ENCODE results near the gene TARP.
"Not testable (repeated sequence)": the region's sequence is repeated elsewhere in the genome, so short reads cannot be mapped to it uniquely, and the experiment has no call there.

The TARP gene

DNA sequence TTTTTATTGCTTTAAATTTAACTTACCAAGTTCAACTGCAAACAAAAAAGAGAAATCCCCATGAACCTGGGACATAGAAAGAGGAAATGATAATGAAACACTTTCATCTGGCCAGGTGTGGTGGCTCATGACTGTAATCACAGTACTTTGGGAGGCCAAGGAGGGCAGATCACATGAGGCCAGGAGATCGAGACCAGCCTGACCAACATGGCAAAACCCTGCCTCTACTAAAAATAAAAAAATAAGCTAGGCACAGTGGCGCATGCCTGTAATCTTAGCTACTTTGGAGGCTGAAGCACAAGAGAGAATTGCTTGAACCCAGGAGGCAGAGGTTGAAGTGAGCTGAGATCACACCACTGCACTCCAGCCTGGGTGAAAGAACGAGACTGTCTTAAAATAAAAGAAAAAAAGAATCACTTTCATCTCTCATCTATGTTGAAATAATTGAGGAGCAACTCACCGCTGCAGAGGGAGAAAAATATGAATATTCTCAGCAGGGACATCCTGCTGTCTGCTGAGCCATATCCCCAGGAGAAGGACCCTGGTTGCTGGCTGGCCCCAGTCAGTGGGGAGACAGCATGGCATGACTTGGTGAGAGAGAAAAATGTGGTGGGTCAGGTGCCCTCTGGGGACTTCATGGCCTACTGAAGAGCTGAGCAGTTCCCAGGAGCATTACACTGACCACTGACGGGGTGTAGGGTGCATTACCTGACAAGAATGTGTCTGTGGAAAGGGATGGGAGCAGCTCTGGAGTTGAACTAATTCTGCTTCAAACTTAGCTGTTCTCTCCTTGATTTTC, 22.8 kb upstream of the TARP start:
- DNase-seq (ENCODE audit: low read depth): no peak

DNA sequence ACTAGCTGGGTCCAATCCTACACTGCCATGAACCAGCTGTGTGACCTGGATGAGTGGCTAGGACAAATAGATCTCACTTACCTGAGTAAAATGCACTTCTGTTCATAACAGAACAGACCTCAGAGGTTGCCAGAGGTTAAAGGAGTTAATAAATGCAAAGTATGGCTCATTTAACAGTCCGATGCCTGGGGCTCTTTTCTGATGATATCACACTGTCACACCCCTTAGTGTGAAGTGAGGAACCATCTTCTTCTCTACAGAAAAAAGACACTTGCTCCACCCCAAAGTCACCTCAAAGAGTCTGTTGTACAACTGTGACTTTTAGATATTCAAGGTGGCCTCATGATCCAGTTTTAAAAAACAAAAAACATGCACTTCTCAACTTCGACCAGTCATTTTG, 21.5 kb upstream of the TARP start:
- no peak for DNase-seq (ENCODE audit: low read depth)

GRCh38 chr7:38292442-38292841, 19.0 kb upstream of the TARP start:
- DNase-seq (ENCODE audit: low read depth): no peak

DNA sequence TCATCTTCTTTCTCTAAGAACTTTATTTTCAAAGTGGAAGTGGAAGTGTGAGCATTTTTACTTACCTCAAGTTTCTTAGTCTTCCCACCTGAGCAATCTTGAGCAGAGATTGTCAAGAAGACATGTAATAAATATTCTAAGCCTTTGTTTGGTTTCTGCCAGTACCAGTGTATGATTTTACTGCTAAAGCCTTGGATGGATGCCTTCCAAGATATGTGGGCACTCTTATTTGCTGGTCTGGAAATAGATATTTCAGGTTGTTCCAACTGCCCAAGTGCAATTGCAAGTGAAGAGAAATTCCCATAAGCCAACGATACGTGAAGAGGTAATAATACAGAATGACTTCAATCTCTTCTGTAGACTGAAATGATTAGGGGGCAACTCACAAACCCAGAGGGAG, 18.2 kb upstream of the TARP start:
- DNase-seq (ENCODE audit: low read depth): no peak

DNA sequence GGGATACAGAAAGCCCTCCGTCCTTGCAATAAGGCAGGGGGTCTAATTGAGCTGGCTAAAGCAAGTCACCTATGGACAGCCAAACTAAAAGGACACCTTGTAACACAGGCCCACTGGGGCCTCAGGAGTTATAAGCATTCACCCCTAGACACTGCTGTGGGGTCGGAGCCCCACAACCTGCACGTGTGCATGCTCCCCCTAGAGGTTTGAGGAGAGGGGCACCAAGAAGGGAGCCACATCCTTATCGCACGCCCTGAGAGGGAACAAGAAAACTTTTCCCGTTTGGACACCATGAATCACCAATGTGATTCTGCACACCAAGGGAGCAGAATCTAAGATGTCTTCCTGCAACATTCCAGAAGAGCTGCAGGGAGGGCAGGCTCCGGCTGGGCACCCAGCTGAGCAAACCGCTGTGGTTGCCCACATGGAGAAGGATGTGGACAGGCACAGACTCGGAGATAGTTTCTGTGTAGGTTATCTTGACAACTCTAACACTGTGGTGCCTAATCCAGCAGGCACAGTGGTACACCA, 17.7 kb upstream of the TARP start:
- no peak for DNase-seq (ENCODE audit: low read depth)

GRCh38 chr7:38284553-38284952, 11.1 kb upstream of the TARP start:
- DNase-seq (ENCODE audit: low read depth): no peak

DNA sequence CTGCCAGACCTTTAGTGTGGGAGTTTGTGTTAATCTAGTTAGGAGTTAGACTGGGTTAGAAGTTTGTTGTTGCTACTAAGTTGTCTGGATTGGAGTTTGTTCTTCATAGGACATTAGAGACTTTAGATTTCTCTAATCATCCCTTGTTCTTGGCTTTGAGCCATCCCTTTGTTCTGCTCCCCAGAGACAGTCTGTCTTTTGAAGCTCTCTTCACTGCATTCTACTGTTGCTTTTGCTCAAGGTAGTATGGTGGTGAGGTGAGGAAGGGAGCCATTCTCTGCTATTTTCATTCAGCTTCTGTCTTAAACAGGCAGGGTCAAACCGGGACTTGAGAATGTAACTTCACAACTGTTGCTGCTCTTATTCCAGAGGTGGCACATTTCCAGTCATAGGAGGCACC, 10.4 kb upstream of the TARP start:
- no peak for DNase-seq (ENCODE audit: low read depth)

DNA sequence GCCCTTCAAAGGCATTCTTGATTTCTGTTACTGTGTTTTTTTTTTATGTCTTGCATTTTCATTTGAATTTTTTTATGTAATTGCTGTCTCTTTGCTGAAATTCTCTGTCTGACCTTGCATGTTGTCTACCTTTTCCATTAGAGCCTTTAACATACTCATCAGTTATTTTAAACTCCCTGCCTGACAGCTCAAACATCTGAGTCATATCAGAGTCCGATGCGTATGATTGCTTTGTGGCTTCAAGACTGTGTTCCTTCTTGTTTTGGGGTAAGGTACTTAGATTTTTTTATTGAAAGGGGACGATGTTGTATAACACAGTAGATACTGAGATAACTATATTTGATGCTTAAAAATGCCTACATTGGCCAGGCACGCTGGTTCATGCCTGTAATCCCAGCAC, 9.7 kb upstream of the TARP start:
- DNase-seq (ENCODE audit: low read depth): no peak

DNA sequence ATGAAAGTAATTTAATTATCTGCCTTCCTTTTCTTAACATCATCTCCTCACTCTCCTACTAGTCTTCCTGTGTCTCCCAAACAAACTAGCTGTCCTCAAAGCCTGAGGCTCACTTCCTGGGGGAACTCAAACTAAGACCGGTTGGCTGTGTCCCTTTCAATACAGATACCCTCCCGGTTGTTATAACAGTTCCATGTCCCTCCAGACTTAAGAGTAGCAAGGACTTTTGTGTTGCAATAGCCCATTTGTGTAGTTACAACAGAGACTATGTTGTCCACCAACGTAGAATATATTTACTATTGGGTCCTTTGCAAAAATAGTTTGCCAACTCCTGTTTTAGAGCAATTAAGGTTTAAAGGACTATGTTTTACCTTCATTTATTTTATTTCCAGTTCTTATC, 8.6 kb upstream of the TARP start:
- DNase-seq (ENCODE audit: low read depth): no peak

GRCh38 chr7:38281266-38281665, 7.8 kb upstream of the TARP start:
- no peak for DNase-seq (ENCODE audit: low read depth)

- DNase-seq (ENCODE audit: low read depth): no peak
These were observed 7.3 kb upstream of the TARP start for GRCh38 chr7:38280707-38281106.

- no peak for DNase-seq (ENCODE audit: low read depth)
These were observed 6.6 kb upstream of the TARP start for GRCh38 chr7:38280000-38280399.

- DNase-seq (ENCODE audit: low read depth): no peak
These were observed 2.9 kb upstream of the TARP start for GRCh38 chr7:38276096-38276877.

GRCh38 chr7:38274927-38275620, 1.6 kb upstream of the TARP start:
- DNase-seq (ENCODE audit: low read depth): no peak

- DNase-seq (ENCODE audit: low read depth): no peak
These were observed 1.1 kb upstream of the TARP start for GRCh38 chr7:38274486-38274885.

DNA sequence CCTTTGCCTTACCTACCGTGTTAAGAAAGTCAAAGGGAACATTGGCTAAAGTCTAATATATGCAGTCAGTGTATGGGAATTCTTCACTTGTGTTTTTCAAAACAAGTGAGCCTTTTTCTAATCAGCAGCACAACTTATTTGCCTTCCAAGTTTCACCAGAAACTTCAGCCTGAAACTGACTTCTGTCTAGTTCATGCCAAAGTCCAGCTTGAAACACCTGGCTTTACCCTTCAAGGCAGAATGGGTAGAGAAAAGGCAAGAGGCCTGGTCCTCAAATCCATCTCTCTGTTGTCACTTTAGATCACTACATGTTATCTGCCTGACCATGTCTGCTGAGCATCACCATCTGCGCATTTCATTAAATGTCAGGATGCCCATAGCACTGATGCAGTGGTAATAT, 3.0 kb downstream of the TARP start:
- not testable (repeated sequence) for DNase-seq (ENCODE audit: low read depth)

GRCh38 chr7:38269704-38270346, 3.6 kb downstream of the TARP start:
- not testable (repeated sequence) for DNase-seq (ENCODE audit: low read depth)

DNA sequence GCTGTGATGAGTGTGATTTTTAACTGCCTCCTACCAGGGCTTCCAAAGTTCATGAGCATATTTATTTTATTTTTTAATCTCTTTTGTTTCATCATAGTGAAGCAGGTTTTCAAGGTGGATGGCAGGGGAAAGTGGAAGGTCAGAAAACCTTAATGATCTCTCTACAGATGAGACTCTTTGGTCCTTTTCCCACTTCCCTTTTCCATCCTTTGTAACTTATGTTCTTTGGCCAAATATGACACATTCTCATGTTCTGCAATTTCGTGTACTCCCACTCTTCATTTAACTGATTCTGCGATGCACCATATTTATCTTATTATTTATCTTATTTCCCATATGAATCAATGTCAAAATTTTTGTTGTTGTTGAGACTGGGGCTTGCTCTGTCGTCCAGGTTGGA, 7.5 kb downstream of the TARP start:
- DNase-seq (ENCODE audit: low read depth): not testable (repeated sequence)

- DNase-seq (ENCODE audit: low read depth): not testable (repeated sequence)
These were observed 8.8 kb downstream of the TARP start for GRCh38 chr7:38264602-38265001.

GRCh38 chr7:38263274-38263673, 10.2 kb downstream of the TARP start:
- not testable (repeated sequence) for DNase-seq (ENCODE audit: low read depth)

GRCh38 chr7:38262545-38262944, 10.9 kb downstream of the TARP start:
- no peak for DNase-seq (ENCODE audit: low read depth)

DNA sequence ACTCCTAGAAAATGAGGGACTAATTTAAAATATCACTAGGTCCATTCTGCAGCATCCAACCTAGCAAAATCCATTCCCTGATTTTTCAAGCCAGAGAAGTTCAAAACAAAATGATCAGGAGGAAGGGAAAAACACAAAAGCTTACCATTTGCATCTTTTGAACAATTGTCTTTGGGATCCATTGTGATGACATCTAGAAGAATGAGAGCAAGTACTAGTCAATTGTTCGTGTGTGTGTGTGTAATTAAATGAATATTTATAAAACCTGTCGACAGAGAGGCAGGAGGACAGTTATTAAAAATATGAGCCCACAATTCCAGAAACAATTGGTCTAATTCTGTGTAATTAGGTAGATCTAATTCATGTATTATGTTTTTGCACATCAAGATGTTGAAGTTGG, 11.4 kb downstream of the TARP start:
- DNase-seq (ENCODE audit: low read depth): not testable (repeated sequence)
